ENCODE results near the gene TTPAL.

Gene TTPAL, protein sequence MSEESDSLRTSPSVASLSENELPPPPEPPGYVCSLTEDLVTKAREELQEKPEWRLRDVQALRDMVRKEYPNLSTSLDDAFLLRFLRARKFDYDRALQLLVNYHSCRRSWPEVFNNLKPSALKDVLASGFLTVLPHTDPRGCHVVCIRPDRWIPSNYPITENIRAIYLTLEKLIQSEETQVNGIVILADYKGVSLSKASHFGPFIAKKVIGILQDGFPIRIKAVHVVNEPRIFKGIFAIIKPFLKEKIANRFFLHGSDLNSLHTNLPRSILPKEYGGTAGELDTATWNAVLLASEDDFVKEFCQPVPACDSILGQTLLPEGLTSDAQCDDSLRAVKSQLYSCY

DNA sequence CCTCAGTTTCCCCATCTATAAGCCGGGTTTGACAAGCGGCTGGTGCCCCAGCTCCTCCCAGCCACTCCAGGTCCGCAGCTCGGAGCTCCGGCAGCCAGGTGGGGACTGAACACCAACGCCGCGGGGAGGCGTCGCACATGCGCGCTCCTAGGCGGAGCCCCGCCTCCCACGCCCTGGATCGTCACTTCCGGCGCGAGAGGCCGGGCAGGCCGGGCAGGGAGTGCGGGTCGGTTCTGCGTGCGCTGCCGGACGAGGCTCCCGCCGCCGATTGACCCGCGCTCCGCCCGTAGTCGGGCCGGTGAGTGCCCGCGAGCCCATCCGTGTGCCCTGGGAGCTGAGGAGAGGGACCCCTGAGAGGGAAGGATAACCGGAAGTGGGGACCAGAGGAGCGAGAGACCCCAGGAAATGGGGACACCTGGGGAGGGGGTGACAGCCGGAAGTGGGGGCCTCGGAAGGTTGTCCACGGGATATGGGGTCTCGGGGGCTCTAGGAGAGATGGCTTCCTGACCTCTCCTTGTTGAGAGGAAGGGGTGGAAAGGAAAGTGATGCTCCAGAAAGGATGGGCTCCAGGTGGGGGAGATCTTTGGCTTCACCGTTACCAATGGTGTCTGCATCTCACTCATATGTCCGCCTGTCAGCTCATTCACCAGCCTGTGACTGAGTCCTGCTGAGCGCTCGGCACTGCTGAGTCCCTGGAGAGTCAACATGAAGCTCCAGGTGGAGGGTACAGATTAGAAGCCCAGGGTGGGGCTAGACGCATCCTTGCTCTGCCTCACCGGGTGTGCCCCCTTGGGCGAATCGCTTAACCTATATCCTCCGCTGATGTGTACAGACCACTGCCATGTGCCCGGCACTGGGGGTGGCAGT, at the start of gene TTPAL:
Gene TTPAL, plus strand, starts transcription at position 181 of the 867 bp plus-strand sequence. CDS start 4,126 bp downstream, outside the sequence.
- DNase-seq: peak; percentile 93

GRCh38 chr20:44425923-44426322, 49.8 kb upstream of the TTPAL start:
- DNase-seq: no peak

DNA sequence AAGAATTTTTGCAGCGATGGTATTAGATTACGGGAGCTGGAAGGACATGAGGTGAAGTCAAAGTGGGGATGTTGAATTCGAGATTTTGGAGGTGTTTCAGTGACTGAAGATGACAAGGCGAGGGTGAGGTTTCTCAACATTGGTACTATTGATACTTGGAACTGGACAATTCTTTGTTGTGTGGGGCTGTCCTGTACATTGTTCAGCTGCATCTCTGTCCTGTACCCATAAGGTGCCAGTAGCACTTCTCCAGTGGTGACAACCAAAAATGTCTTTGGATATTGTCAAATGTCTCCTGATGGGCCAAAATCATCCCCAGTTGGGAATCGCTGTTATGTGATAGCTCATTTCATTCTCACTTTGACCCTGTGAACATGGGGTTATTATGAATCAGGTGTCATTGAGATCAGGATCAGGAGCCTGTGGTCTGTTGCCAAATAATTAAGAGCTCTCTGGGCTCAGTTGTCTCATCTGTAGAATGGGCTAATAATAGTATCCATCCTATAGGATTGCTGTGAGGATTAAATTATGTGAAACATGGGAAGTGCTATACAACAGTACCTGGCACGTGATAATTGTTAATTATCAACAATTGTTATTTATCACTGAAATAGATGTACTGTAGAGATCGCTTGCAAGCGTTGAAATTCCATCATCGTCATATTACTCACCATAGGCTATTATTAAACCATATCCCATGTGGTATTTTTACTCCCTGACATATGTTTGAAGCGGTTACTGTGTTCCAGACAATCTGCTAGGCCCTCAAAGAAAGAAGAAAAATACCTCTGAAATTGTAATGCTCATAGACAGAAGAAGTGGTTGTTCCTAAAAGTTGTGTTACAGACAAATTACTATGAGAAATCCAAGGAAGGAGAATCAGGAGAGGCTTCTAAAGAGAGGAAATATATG, 48.5 kb upstream of the TTPAL start:
- no peak for DNase-seq

- DNase-seq: no peak
Observed at GRCh38 chr20:44427804-44428173, 47.9 kb upstream of the TTPAL start.

GRCh38 chr20:44428174-44429016, 47.3 kb upstream of the TTPAL start:
- DNase-seq: no peak

DNA sequence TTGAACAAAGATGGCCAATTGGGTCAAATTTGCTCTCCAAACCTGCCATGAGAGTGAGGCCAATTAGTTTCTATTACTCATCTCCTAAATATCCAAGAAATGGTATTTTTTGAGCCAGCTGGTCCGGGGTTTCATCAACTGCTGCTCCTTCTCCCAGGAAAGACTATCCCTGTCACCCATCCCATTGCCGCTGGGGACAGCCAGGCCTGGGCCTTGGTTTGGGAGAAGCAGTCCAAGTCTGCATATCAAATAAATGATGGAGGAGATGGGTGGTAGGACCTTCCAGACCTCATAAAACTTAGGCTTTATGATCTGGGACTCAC, 46.7 kb upstream of the TTPAL start:
- DNase-seq: no peak

DNA sequence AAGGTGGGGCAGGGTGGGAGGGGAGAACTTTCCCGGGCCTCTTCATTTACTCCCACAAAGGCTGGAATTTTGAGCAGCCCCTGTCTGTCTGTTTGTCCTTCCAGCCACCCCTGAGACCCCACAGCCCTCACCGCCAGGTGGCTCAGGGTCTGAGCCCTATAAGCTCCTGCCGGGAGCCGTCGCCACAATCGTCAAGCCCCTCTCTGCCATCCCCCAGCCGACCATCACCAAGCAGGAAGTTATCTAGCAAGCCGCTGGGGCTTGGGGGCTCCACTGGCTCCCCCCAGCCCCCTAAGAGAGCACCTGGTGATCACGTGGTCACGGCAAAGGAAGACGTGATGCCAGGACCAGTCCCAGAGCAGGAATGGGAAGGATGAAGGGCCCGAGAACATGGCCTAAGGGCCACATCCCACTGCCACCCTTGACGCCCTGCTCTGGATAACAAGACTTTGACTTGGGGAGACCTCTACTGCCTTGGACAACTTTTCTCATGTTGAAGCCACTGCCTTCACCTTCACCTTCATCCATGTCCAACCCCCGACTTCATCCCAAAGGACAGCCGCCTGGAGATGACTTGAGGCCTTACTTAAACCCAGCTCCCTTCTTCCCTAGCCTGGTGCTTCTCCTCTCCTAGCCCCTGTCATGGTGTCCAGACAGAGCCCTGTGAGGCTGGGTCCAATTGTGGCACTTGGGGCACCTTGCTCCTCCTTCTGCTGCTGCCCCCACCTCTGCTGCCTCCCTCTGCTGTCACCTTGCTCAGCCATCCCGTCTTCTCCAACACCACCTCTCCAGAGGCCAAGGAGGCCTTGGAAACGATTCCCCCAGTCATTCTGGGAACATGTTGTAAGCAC, 46.0 kb upstream of the TTPAL start:
- DNase-seq: no peak

- DNase-seq: no peak
Observed at GRCh38 chr20:44430270-44431065, 45.2 kb upstream of the TTPAL start.

DNA sequence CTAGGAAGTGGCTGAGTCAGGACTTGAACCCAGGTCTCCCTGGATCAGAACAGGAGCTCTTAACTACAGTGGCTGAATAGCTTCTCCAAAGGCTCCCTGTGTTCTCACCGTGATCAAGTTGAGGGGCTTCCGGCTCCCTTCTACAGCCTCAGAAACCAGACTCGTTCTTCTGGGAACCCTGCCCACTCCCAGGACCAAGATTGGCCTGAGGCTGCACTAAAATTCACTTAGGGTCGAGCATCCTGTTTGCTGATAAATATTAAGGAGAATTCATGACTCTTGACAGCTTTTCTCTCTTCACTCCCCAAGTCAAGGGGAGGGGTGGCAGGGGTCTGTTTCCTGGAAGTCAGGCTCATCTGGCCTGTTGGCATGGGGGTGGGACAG, 44.6 kb upstream of the TTPAL start:
- no peak for DNase-seq

DNA sequence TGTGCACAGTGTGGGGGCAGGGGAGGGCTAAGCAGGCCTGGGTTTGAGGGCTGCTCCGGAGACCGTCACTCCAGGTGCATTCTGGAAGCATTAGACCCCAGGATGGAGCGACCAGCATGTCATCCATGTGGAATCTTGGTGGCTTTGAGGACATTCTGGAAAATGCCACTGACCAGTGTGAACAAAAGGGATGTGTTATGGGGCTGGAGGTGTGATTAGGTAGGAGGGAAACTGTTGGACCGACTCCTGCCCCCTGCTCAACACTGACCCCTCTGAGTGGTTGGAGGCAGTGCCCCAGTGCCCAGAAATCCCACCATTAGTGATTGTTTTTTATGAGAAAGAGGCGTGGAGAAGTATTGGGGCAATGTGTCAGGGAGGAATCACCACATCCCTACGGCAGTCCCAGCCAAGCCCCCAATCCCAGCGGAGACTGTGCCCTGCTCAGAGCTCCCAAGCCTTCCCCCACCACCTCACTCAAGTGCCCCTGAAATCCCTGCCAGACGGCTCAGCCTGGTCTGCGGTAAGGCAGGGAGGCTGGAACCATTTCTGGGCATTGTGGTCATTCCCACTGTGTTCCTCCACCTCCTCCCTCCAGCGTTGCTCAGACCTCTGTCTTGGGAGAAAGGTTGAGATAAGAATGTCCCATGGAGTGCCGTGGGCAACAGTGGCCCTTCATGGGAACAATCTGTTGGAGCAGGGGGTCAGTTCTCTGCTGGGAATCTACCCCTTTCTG, 44.0 kb upstream of the TTPAL start:
- no peak for DNase-seq

DNA sequence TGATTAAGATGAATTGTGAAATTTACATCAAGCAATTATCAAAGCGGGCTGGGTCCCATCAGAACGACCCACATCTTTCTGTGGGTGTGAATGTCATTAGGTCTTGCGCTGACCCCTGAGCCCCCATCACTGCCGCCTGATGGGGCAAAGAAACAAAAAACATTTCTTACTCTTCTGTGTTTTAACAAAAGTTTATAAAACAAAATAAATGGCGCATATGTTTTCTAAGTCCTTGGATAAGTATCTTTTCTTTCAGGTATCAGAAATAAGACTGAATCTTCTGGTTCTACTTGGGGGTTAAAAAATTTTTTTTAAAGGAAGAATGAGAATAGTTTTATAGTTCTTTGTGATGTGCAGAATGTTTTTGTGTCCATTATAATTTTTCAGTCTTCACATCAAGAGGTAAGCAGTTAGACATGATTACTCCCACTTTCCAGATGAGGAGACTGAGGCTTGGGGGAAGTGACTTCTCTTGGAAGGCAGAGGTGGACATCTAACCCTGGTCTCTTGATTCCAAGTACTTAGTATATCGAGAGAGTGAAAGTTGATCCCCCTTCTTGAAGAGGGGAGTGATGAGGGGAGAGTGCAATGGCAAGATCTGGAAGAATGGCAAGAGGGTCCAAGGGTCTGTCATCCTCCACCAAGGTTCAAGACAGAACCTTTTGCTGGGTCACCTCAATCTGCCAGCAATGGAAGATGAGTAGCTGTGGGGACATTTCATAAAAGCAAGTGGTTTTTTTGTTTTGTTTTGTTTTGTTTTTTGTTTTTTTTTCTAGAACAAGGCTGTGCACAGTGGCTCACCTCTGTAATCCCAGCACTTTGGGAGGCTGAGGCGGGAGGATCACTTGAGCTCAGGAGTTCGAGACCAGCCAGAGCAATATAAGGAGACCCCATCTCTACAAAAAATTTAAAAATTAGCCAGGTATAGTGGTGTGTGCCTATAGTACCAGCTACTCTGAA, 42.8 kb upstream of the TTPAL start:
- no peak for DNase-seq

GRCh38 chr20:44433751-44434538, 41.7 kb upstream of the TTPAL start:
- no peak for DNase-seq

GRCh38 chr20:44435630-44436335, 39.9 kb upstream of the TTPAL start:
- DNase-seq: no peak

GRCh38 chr20:44436393-44436792, 39.3 kb upstream of the TTPAL start:
- DNase-seq: no peak

GRCh38 chr20:44437497-44437896, 38.2 kb upstream of the TTPAL start:
- no peak for DNase-seq

- DNase-seq: no peak
Observed at GRCh38 chr20:44438782-44439181, 36.9 kb upstream of the TTPAL start.

- no peak for DNase-seq
Observed at GRCh38 chr20:44439318-44439717, 36.4 kb upstream of the TTPAL start.

All from NCI-H82 (cell line).